ENCODE results near the gene DUSP9.

GRCh38 chrX:153635388-153635787 is 11.6 kb upstream of the DUSP9 start:
- no peak for TF ChIP-seq IKZF2 (IDR thresholded peaks at IDR 0.05)
- no peak for TF ChIP-seq CTCF (IDR thresholded peaks at IDR 0.05 in 2 of 3, conservative IDR thresholded peaks at IDR 0.05 in 1 of 3; ENCODE audit: control insufficient read depth in 2 of 3, extremely low read depth in 1 of 3, insufficient read depth in 1 of 3, low read depth in 3 of 3, low read length in 3 of 3)

Data from GM12878 (cell line).